ENCODE measurements around the gene FBLN2. TPM values are rescaled to one million over a fixed set of nuclear protein-coding genes. Genes with fewer than 3 reads are reported as not detected.

Gene FBLN2
- total RNA-seq, 4 donors from 2014 or later = 130 to 244 (median 136) TPM

GRCh38 chr3:13622356-13622755 lies 73.4 kb downstream of the FBLN2 start:
- no peak for DNase-seq (ENCODE audit: extremely low spot score)
- Histone ChIP-seq H3K27ac (replicated peaks in 1 of 4) (no peak overlapping the region), H3K9me3 (no peaks in the 10 kb centered on the region), H3K36me3 (peaks cover 0 to 42% (median 15%) of the 10 kb centered on the region in 4 donors), H3K4me3 (no peak overlapping the region), H3K4me1 (peaks cover 0 to 10% (median 3%) of the 10 kb centered on the region in 4 donors), H3K27me3 (no peaks in the 10 kb centered on the region)
- intact Hi-C loops (cut with DNase I) = no loop called here
- no peak for TF ChIP-seq EP300 (IDR thresholded peaks at IDR 0.05)
- WGBS = 94% methylated on average over 8 of the region's 15 CpGs

GRCh38 chr3:13623101-13623654 lies 74.3 kb downstream of the FBLN2 start:
- TF ChIP-seq POLR2AphosphoS5 (IDR thresholded peaks at IDR 0.05) = no peak
- Histone ChIP-seq H3K27me3 (no peaks in the 10 kb centered on the region), H3K27ac (replicated peaks in 1 of 4) (no peak overlapping the region), H3K4me3 (no peak overlapping the region), H3K9me3 (no peaks in the 10 kb centered on the region), H3K36me3 (peaks cover 0 to 37% (median 14%) of the 10 kb centered on the region in 4 donors), H3K4me1 (peaks cover 0 to 10% (median 3%) of the 10 kb centered on the region in 4 donors)
- 62% methylated on average over 19 of the region's 21 CpGs for WGBS
- DNase-seq (ENCODE audit: extremely low spot score) = no peak
- intact Hi-C loops (cut with DNase I) = no loop called here

- 86% methylated on average over 6 of the region's 6 CpGs for WGBS
Observed at GRCh38 chr3:13624021-13624420, 75.1 kb downstream of the FBLN2 start.

GRCh38 chr3:13624671-13625125 lies 75.8 kb downstream of the FBLN2 start:
- H3K36me3 ChIP-seq = peaks cover 6 to 35% (median 19%) of the 10 kb centered on the region in 4 donors
- H3K27ac ChIP-seq (replicated peaks in 1 of 4) = no peak overlapping the region
- no peak overlapping the region for H3K4me3 ChIP-seq
- TF ChIP-seq CTCF (IDR thresholded peaks at IDR 0.05) = no peak
- no peak for TF ChIP-seq EP300 (IDR thresholded peaks at IDR 0.05)
- TF ChIP-seq POLR2AphosphoS5 (IDR thresholded peaks at IDR 0.05) = no peak
- no peak for TF ChIP-seq POLR2A (IDR thresholded peaks at IDR 0.05; ENCODE audit: low read depth)
- DNase-seq (ENCODE audit: extremely low spot score) = no peak
- H3K27me3 ChIP-seq = no peaks in the 10 kb centered on the region
- no peaks in the 10 kb centered on the region for H3K9me3 ChIP-seq
- intact Hi-C loops (cut with DNase I) = no loop called here
- 91% methylated on average over 5 of the region's 8 CpGs for WGBS
- H3K4me1 ChIP-seq = peaks cover 0 to 10% (median 3%) of the 10 kb centered on the region in 4 donors

More at GRCh38 chr3:13624021-13624420, 75.1 kb downstream of the FBLN2 start:
- peaks cover 4 to 35% (median 16%) of the 10 kb centered on the region in 4 donors for H3K36me3 ChIP-seq
- no peak overlapping the region for H3K4me3 ChIP-seq
- peaks cover 0 to 10% (median 3%) of the 10 kb centered on the region in 4 donors for H3K4me1 ChIP-seq
- TF ChIP-seq POLR2A (IDR thresholded peaks at IDR 0.05; ENCODE audit: low read depth) (no peak), CTCF (IDR thresholded peaks at IDR 0.05) (no peak)
- intact Hi-C loops (cut with DNase I) = no loop called here
- no peaks in the 10 kb centered on the region for H3K9me3 ChIP-seq
- no peaks in the 10 kb centered on the region for H3K27me3 ChIP-seq
- DNase-seq (ENCODE audit: extremely low spot score) = no peak
- H3K27ac ChIP-seq (replicated peaks in 1 of 4) = no peak overlapping the region

- DNase-seq (ENCODE audit: extremely low spot score) = no peak
- Histone ChIP-seq H3K4me3 (no peak overlapping the region), H3K36me3 (peaks cover 6 to 35% (median 23%) of the 10 kb centered on the region in 4 donors), H3K4me1 (peaks cover 0 to 10% (median 3%) of the 10 kb centered on the region in 4 donors), H3K9me3 (no peaks in the 10 kb centered on the region), H3K27ac (replicated peaks in 1 of 4) (no peak overlapping the region), H3K27me3 (no peaks in the 10 kb centered on the region)
- TF ChIP-seq POLR2AphosphoS5 (IDR thresholded peaks at IDR 0.05) (no peak), POLR2A (IDR thresholded peaks at IDR 0.05; ENCODE audit: low read depth) (no peak), EP300 (IDR thresholded peaks at IDR 0.05) (no peak), CTCF (IDR thresholded peaks at IDR 0.05) (no peak)
- WGBS = 84% methylated on average over 9 of the region's 12 CpGs
- intact Hi-C loops (cut with DNase I) = no loop called here
Observed at GRCh38 chr3:13626396-13626795, 77.5 kb downstream of the FBLN2 start.

Data from esophagus muscularis mucosa (tissue), 4 donors.